ENCODE results near the gene FHAD1.

- no peak for TF ChIP-seq POLR2A (IDR thresholded peaks at IDR 0.05)
- TF ChIP-seq EP300 (IDR thresholded peaks at IDR 0.05): no peak
These were observed 33.6 kb upstream of the FHAD1 start for GRCh38 chr1:15213341-15213821.

All from upper lobe of left lung (tissue), 4 donors.